ENCODE results near the gene SLC16A6. TPM values are rescaled to one million over a fixed set of nuclear protein-coding genes. Genes with fewer than 3 reads are reported as not detected.

SLC16A6 gene
- polyA plus RNA-seq, 3 donors: 12.3 to 24.7 (median 14.0) TPM

- H3K79me2 ChIP-seq (ENCODE audit: insufficient read depth, low read length): no peaks in the 10 kb centered on the region
- Mint-ChIP-seq H3K27ac (peak overlapping the region; percentile 91 to 99 (median 97)), H3K9me3 (peaks cover 0 to 3% (median 0%) of the 10 kb centered on the region in 7 donors), H3K27me3 (ENCODE audit: low read depth in 3 of 3) (peaks cover 3 to 10% (median 9%) of the 10 kb centered on the region in 3 donors), H3K36me3 (peaks cover 31 to 36% of the 10 kb centered on the region in 2 donors), H3K4me1 (peaks cover 44% of the 10 kb centered on the region), H3K4me3 (peak overlapping the region; percentile 48 to 83)
- H3K9me3 ChIP-seq (replicated peaks in 1 of 2; ENCODE audit: control insufficient read depth in 1 of 2, insufficient read depth in 1 of 2, low read length in 2 of 2): no peaks in the 10 kb centered on the region
- no peak overlapping the region for H2AFZ ChIP-seq (ENCODE audit: insufficient read depth, low read depth, low read length, poor library complexity, severe bottlenecking)
- DNase-seq: peak; percentile 71 to 85 (median 81)
- peaks cover 29 to 33% of the 10 kb centered on the region in 2 donors for H3K4me1 ChIP-seq (ENCODE audit: control insufficient read depth in 1 of 2, insufficient read depth in 2 of 2, low read length in 2 of 2)
- intact Hi-C loops (cut with micrococcal nuclease): loop anchor here (5.0 kb wide), 4 partner anchors 42 to 208 kb away; partner anchors contain the start of genes ARSG (in 1 of the 2), SLC16A6 (in 1 of the 2) and WIPI1 (in 1 of the 2)
- H4K20me1 ChIP-seq (ENCODE audit: insufficient read depth, low read length): no peaks in the 10 kb centered on the region
- H3K9ac ChIP-seq (ENCODE audit: insufficient read depth, low read length, poor library complexity, severe bottlenecking): peak overlapping the region; percentile 57
- H3K36me3 ChIP-seq (replicated peaks in 1 of 2; ENCODE audit: control insufficient read depth in 1 of 2, insufficient read depth in 2 of 2, low read length in 2 of 2): peaks cover 0 to 8% of the 10 kb centered on the region in 2 donors
- no peak overlapping the region for H3K4me3 ChIP-seq (replicated peaks in 1 of 3; ENCODE audit: low read depth in 2 of 3, low read length in 3 of 3)
- peaks cover 0 to 2% of the 10 kb centered on the region in 2 donors for H3K27me3 ChIP-seq (ENCODE audit: control insufficient read depth in 2 of 2, insufficient read depth in 2 of 2, low read length in 2 of 2)
- peak overlapping the region; percentile 70 to 97 for H3K27ac ChIP-seq (ENCODE audit: low read depth in 1 of 2, low read length in 2 of 2)
- WGBS (ENCODE audit: insufficient coverage): 0% methylated on average over 3 of the region's 7 CpGs
- no peak overlapping the region for H3K4me2 ChIP-seq (replicated peaks; ENCODE audit: extremely low read depth, low read length, poor library complexity, severe bottlenecking)
- no peak for TF ChIP-seq CTCF (IDR thresholded peaks at IDR 0.05)
Observed at GRCh38 chr17:68249354-68249765, 41.6 kb downstream of the SLC16A6 start.

DNA sequence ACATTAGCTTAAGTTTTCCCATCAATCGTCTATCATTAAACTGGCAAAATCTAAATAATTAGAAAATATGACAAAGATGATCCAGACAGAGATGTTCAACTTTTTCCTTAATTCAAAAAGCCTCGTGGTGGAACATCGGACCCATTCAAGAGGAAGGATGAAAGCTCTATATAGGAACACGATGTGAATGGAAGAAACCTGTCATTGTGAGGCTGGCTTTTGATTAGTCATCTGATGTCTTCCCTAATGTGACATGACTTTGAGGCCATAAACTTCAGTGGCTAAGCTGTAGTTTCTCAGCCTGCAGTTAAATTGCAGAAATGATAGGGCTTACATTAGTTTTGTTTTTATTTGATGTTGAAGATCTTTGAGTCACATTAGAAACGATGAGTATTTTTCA, 42.0 kb downstream of the SLC16A6 start:
- Histone ChIP-seq H3K9ac (ENCODE audit: insufficient read depth, low read length, poor library complexity, severe bottlenecking) (peak overlapping the region; percentile 89), H4K20me1 (ENCODE audit: insufficient read depth, low read length) (no peaks in the 10 kb centered on the region), H3K27ac (ENCODE audit: low read depth in 1 of 2, low read length in 2 of 2) (peak overlapping the region; percentile 70 to 97), H3K79me2 (ENCODE audit: insufficient read depth, low read length) (no peaks in the 10 kb centered on the region), H3K9me3 (replicated peaks in 1 of 2; ENCODE audit: control insufficient read depth in 1 of 2, insufficient read depth in 1 of 2, low read length in 2 of 2) (no peaks in the 10 kb centered on the region), H3K4me1 (ENCODE audit: control insufficient read depth in 1 of 2, insufficient read depth in 2 of 2, low read length in 2 of 2) (peaks cover 29 to 33% of the 10 kb centered on the region in 2 donors), H3K27me3 (ENCODE audit: control insufficient read depth in 2 of 2, insufficient read depth in 2 of 2, low read length in 2 of 2) (no peaks in the 10 kb centered on the region), H2AFZ (ENCODE audit: insufficient read depth, low read depth, low read length, poor library complexity, severe bottlenecking) (no peak overlapping the region), H3K4me3 (replicated peaks in 1 of 3; ENCODE audit: low read depth in 2 of 3, low read length in 3 of 3) (peak overlapping the region in 1 of 3 experiments; percentile 77), H3K4me2 (replicated peaks; ENCODE audit: extremely low read depth, low read length, poor library complexity, severe bottlenecking) (peak overlapping the region; percentile 82), H3K36me3 (replicated peaks in 1 of 2; ENCODE audit: control insufficient read depth in 1 of 2, insufficient read depth in 2 of 2, low read length in 2 of 2) (peaks cover 0 to 8% of the 10 kb centered on the region in 2 donors)
- TF ChIP-seq CTCF (IDR thresholded peaks at IDR 0.05): no peak
- Mint-ChIP-seq H3K4me1 (peaks cover 40% of the 10 kb centered on the region), H3K9me3 (peaks cover 0 to 2% (median 0%) of the 10 kb centered on the region in 7 donors), H3K36me3 (peaks cover 26 to 32% of the 10 kb centered on the region in 2 donors), H3K27me3 (ENCODE audit: low read depth in 3 of 3) (peaks cover 3 to 10% (median 6%) of the 10 kb centered on the region in 3 donors), H3K4me3 (peak overlapping the region; percentile 83 to 92), H3K27ac (peak overlapping the region; percentile 91 to 99 (median 97))
- DNase-seq: peak; percentile 65 to 84 (median 82)
- intact Hi-C loops (cut with micrococcal nuclease): loop anchor here (5.0 kb wide), 4 partner anchors 42 to 208 kb away; partner anchors contain the start of genes ARSG (in 1 of the 2), SLC16A6 (in 1 of the 2) and WIPI1 (in 1 of the 2)
- 0% methylated on average over 1 of the region's 5 CpGs for WGBS (ENCODE audit: insufficient coverage)
